Measurements from ENCODE around the gene FOXO3.

Gene FOXO3

GRCh38 chr6:108685970-108686369, 125.3 kb downstream of the FOXO3 start:
- no peak for TF ChIP-seq CTCF (conservative IDR thresholded peaks at IDR 0.05; ENCODE audit: low read depth, low read length)
- DNase-seq (ENCODE audit: low read depth) = no peak
- H3K4me3 ChIP-seq (ENCODE audit: low read length) = no peak overlapping the region

GRCh38 chr6:108686896-108687295, 126.2 kb downstream of the FOXO3 start:
- H3K4me3 ChIP-seq (ENCODE audit: low read length) = no peak overlapping the region
- TF ChIP-seq CTCF (conservative IDR thresholded peaks at IDR 0.05; ENCODE audit: low read depth, low read length) = no peak
- no peak for DNase-seq (ENCODE audit: low read depth)

GRCh38 chr6:108687921-108688320, 127.2 kb downstream of the FOXO3 start:
- no peak overlapping the region for H3K4me3 ChIP-seq (ENCODE audit: low read length)
- no peak for DNase-seq (ENCODE audit: low read depth)
- TF ChIP-seq CTCF (conservative IDR thresholded peaks at IDR 0.05; ENCODE audit: low read depth, low read length) = no peak

- H3K4me3 ChIP-seq (ENCODE audit: low read length) = no peak overlapping the region
- DNase-seq (ENCODE audit: low read depth) = peak; percentile 60
- TF ChIP-seq CTCF (conservative IDR thresholded peaks at IDR 0.05; ENCODE audit: low read depth, low read length) = no peak
These were observed 128.8 kb downstream of the FOXO3 start for GRCh38 chr6:108689272-108690161.

- no peak for DNase-seq (ENCODE audit: low read depth)
- TF ChIP-seq CTCF (conservative IDR thresholded peaks at IDR 0.05; ENCODE audit: low read depth, low read length) = no peak
- H3K4me3 ChIP-seq (ENCODE audit: low read length) = no peak overlapping the region
These were observed 129.8 kb downstream of the FOXO3 start for GRCh38 chr6:108690326-108691049.

- H3K4me3 ChIP-seq (ENCODE audit: low read length) = no peak overlapping the region
- no peak for TF ChIP-seq CTCF (conservative IDR thresholded peaks at IDR 0.05; ENCODE audit: low read depth, low read length)
- DNase-seq (ENCODE audit: low read depth) = no peak
These were observed 132.9 kb downstream of the FOXO3 start for GRCh38 chr6:108693430-108694154.

Data from retinal pigment epithelial cell (primary cell).